Measurements from ENCODE around the gene NBPF26.
"Not testable (repeated sequence)": the region's sequence is repeated elsewhere in the genome, so short reads cannot be mapped to it uniquely, and the experiment has no call there.

NBPF26 gene

DNA sequence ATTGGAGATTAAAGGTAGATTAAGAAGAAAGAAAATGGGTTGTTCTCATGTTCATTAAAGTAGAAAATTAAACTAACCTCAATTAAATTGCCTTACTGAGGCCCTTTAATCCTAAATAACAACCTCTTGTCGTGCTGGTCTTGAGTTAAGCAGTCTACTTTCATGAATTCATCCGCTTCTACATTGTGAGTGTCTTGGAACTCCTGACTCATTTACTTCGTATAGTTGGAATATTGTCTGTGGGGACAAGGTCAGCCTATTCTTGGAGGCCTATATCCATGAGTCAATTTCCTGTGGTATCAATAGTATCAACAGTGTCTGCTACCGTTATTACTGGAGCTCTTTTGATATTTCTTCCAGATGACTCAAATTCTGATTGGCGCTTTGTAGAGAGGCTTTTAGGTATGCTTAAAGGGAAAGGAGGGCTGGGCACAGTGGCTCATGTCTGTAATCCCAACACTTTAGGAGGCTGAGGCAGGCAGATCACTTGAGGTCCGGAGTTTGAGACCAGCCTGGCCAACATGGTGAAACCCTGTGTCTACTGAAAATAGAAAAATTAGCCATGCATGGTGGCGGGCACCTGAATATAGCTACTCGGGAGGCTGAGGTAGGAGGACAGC lies 136.0 kb downstream of the NBPF26 start:
- FAIRE-seq = not testable (repeated sequence)

DNA sequence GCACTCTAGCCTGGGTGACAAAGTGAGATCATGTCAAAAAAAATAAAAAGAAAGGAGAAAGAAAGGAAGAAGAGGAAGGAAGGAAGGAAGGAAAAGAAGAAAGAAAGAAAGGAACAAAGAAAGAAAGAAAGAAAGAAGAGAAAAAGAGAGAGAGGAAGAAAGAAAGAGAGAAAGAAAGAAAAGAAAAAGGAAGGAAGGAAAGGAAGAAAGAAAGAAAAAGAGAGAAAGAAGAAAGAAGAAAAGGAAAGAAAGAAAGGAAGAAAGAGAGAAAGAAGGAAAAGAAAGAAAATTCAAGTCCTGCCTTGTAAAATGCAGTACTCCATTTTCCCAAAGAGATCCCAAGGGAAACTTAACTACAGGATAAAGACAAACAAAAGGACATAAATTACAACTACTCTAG lies 154.5 kb downstream of the NBPF26 start:
- not testable (repeated sequence) for FAIRE-seq

DNA sequence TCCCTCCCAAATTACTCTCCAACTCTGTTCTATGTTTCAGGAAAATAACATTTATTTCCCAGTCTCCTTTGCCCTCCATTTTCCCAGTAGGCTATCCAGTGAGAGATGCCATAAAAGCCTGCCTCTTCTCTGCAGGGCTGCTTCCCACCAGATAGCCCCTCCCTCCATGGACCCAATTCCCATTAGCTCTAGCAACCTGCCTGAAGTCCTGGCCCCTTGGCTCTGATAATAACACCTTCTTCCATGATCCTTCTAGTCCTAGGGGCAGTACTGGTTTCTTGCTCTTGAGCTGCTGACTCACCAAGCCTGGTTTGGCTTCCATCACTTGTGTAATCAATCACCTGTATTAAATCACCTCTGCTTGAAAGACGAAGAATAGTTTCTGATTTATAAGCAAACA lies 156.3 kb downstream of the NBPF26 start:
- not testable (repeated sequence) for FAIRE-seq

DNA sequence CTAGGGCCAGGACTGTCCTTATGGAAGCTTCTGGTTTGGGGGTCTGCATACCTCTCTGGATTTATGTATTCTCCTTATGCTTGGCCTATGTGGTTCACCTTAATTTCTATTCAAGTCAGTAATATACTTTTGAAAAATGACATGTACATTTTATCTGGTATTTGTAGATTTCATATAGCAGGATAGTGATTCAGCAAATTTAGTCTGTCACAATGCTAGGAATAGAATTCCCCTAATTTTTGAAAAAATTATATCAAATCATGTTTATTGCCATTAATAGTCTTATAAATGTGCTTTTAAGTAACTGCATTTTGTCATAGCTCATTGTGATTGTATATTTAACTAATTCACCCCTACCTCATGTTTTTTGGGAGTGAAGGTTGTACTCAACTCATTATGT lies 158.2 kb downstream of the NBPF26 start:
- FAIRE-seq = not testable (repeated sequence)

Measured in colon (tissue), 2 donors.